SIG-M5 treated with dmso at 0.1 percent for 504 hours (cell line): ENCODE data around the gene ATP6V1A.

Experiments
- DNase-seq: peaks from one replicate; lab custom pipeline; 2025; ENCODE audit not compliant: unreplicated experiment; lab: John Stamatoyannopoulos, UW

The ATP6V1A gene

GRCh38 chr3:113746548-113747282 is at the start of gene ATP6V1A:
Gene ATP6V1A, plus strand, starts transcription at chr3:113747035. Its CDS starts 31,719 bp downstream, at chr3:113778754.
- peak; percentile 91 for DNase-seq

DNA sequence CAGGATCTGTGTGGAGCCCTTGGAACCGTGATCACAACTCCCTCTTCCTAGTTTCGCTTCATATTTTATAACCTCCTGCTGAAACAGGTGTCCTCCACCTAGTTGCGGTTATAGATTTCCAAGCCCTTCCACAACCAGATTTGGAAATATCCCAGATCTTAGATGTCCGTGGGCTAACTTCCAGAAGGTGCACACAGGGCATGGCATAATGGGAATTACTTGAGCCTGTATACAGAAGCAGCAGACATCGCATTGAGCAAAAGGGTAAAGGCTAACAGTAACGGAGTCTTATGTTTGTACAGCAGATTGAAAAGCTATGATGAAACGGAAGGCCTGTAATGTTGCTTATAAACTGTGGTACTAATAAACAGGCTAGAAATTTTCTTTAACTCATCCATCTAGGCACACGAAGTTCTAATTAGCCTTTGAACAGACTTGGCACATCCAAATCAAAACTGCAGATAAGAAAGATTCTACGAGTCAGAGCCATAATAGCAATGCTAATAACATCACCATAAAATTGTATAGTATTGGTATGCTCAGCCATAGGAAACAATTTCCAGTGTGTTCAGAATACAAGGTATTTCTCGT is 49.2 kb upstream of the ATP6V1A start:
- DNase-seq, result peak; percentile 36

DNA sequence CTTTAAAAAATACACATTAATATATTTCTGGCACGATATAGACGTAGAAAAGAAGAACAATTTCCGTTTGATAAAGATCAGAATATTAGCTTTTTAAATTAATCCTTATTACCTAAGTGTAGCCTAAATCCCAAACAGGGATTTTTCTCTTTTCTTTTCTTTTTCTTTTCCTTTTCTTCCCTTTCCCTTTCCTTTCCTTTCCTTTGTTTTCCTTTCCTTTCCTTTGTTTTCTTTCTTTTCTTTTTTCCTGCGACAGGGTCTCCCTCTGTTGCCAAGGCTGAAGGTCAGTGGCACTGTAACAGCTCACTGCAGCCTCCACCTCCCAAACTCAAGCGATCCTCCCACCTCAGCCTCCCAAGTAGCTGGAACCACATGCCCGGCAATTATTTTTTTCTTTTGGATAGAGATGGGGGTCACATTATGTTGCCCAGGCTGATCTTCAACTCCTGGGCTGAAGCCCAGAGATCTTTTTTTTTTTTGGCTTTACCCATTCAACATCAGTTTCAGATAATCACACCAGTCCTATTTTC is 48.6 kb upstream of the ATP6V1A start:
- DNase-seq, result no peak

- DNase-seq, result no peak
These were observed 47.9 kb upstream of the ATP6V1A start for GRCh38 chr3:113698956-113699355.

GRCh38 chr3:113707835-113708234 is 39.0 kb upstream of the ATP6V1A start:
- no peak for DNase-seq

GRCh38 chr3:113712129-113712528 is 34.7 kb upstream of the ATP6V1A start:
- no peak for DNase-seq

DNA sequence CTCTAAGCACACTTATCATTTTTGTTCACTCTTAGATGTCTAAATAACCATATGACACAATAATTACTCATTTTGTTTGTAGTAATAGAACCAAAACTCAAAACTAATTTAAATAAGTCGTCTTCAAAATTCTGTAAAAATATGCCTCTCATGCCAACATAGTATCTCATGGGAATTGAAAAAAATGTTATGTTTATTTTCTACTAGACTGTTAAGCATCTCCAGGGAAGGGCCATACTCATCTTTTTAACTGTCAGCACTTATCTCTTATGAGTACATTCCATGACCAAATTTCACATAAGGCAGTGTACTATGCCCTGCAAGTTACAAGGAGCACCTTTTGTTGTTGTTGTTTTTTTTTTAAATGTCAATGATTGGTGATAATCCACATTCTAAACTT is 32.1 kb upstream of the ATP6V1A start:
- DNase-seq, result no peak

- DNase-seq, result no peak
These were observed 29.5 kb upstream of the ATP6V1A start for GRCh38 chr3:113717308-113717707.

DNA sequence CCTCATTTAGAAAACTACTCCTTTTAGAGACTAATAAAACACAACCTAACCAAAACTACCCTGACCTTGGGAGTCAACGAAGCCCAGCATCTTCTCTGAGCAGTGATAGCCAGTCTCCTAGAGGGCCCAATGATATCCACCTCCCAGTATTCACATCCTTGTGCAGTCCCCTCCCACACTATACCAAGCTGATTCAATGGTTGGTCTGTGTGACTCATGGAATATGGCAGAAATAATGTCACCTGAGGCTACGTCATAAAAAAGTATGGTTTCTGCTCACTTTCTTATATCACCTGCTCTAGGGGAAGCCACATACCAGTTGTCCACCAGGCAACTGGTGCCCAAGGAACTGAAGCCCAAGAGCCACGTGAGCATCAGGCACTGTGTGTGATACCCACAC is 29.0 kb upstream of the ATP6V1A start:
- DNase-seq, result no peak

DNA sequence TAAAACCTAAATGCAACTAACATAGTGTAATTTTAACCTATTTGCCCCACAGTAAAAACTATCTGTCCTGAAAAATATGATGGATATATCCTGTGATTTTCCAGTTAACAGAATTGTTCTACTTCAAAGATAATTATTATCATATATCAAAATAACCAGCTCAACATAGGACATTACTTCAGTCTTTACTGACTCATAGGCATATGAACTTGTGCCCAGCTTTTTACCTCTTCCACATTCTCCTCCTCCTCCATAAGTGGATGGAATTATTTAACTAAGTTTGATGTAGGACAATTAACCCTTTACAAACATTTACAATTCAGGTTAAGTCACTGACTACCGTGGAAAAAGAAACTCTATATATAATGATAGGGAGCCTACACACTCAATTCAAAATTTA is 27.5 kb upstream of the ATP6V1A start:
- no peak for DNase-seq

DNA sequence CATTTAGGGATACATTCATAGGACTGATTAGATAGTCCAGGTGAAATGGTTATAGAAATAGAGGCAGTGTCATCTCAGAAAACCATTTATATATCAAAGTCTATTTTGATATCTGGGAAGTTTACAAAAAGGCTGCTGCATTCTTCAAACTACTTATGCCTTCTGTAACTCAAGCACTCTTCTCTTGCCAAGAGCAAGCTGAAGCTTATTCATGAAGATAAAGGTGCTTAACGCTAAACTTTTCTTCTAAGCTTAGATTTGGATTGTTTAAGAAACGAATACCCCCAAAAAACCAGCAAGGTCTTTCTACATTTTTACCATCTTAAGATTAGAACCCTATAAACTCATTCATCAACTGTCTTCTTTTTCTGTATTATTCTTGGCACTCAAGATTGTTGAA is 27.1 kb upstream of the ATP6V1A start:
- no peak for DNase-seq

- DNase-seq, result no peak
These were observed 25.2 kb upstream of the ATP6V1A start for GRCh38 chr3:113721636-113722035.

DNA sequence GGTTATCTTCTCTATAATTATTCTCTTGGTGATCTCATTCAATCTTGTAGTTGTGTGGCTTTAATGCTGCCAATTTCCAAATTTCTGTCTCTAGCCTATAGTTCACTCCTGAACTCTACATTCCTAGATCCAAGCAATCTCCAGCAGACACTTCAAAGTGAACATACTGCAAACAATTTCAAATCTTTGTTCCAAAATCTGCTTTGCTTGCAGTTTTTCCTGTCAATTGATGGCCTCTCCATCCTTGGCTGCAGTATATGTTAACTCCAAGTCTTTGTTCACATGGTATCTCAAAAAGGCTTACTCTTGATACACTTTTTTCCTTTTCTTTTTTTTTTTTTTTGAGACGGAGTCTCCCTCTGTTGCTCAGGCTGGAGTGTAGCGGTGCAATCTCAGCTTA is 18.2 kb upstream of the ATP6V1A start:
- no peak for DNase-seq

DNA sequence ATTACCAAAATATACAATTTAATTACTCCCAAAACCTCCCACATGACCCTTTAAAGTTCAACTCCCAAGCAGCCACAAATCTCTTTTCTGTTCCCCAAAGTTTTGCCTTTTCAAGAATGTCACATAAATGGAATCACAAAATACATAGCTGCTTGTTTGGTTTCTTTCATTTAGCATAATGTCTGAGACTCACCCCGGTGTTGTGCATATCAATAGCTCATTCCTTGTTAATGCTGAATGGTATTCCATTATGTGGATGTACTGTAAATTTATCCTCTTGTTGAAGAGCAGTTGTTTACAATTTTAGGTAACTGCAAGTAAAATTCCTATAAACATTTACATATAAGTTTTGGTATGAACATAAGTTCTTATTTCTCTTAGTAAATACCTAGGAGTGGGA is 16.3 kb upstream of the ATP6V1A start:
- DNase-seq, result no peak

DNA sequence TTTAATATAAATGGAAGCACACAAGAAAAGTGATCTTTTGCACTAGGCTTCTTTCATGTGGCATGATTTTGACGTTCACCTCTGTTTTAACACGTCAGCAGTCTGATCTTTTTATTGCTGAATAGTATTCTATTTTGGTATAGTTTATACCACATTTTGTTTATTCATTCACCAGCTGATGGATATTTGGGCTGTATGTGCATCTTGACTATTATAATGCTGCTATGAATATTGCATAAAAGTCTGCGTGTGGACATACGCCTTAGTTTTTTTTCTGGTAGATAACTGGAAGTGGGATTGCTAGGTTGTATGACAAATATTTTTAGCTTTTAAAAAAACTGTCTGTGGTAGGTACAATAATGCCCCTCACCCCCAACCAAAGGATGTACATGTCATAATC is 15.1 kb upstream of the ATP6V1A start:
- DNase-seq, result no peak

- DNase-seq, result peak; percentile 75
These were observed 10.2 kb upstream of the ATP6V1A start for GRCh38 chr3:113736548-113737089.

DNA sequence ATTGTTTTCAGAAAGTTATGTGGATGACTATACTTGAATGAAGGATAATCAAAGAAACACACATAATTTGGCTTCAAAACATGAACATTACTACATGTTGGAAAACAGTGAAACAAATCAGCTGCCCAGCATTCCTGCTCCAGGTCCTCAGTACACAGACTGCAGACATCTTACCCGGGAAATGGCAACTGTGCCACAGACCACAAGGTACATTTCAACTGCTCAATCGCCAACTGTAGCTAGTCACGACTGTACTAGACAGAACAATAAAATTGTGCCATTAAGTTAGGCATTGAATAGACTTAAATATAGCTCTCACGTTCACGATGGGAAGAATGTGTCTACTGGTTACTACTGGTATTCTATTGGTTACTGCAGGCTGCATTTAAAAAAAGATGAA is 5.7 kb upstream of the ATP6V1A start:
- no peak for DNase-seq

DNA sequence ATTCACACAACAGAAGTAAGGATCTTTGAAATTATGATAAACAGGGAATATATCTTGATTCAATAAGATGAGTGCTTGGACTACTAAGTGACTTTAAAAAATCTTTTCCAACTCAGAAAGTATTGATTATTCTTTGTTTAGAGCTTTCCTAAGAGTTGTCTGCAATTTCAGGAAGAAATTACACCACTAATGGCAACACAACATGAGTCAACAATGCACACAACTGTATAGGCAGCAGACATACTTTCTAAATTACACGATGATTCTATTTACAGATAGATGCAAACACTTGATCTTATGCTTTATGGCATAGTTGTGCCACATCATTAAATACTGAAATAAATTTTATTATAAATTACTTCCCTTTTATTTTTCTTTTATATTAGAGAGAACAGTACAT is 5.2 kb upstream of the ATP6V1A start:
- DNase-seq, result no peak

DNA sequence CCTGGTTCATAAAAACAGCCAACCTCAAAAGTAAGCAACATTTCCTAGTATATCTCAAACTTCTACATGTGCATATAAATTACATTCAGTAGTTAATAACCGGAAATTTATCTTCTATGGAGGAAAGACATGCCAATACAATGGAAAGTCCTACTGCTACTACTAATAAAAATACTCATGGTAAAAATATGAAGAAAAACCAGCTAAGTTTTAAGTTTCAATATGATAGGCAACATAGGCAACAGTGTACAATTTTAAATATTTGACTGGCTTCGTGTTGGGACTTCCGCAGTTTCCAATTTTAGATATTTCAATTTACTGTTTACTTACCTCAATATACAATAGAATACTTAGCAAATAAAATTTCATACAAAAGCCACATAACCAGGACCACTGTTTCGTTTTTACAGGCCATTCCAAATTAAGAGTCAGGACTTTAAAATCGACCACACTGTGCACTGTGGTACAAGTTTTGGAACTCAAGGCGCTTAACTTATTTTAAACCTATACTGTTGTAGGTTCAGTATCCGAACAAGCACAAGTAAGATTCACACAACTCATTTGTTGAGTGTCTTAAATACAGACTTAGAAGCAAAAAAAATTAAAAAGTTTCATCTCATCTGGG is 3.7 kb upstream of the ATP6V1A start:
- peak; percentile 11 for DNase-seq

- peak; percentile 98 for DNase-seq
These were observed 1.7 kb upstream of the ATP6V1A start for GRCh38 chr3:113744941-113745755.
